HepG2 (cell line): Measurements from ENCODE around the gene CDH2. TPM values are rescaled to one million over a fixed set of nuclear protein-coding genes. Genes with fewer than 3 reads are reported as not detected.
A peak's percentile ranks its signal among the peaks of the same experiment; 100 is the strongest.

Source experiments
- ASH2L ChIP-seq: fragments of 300-600, 200-600 bp; sonication (generic); IDR thresholded peaks from 2 replicates; pipeline ENCODE4 v1.7.0; 2017; ENCODE audit warnings: low read depth, mild to moderate bottlenecking, moderate library complexity, mixed read lengths, low read length; ENCODE audit not compliant: insufficient read length
- CAMTA2 ChIP-seq: sonication (generic); formaldehyde crosslinking; IDR thresholded peaks from 2 replicates; pipeline ENCODE4 v1.4.0; 2020; ENCODE audit warnings: mild to moderate bottlenecking, missing genetic modification reagents, borderline replicate concordance
- DPF2 ChIP-seq: sonication (generic); formaldehyde crosslinking; IDR thresholded peaks from 2 replicates; pipeline ENCODE4 v1.4.0; 2020; ENCODE audit warnings: mild to moderate bottlenecking, low read depth, missing genetic modification reagents, borderline replicate concordance
- GATA4 ChIP-seq: sonication (generic); IDR thresholded peaks from 2 replicates; pipeline ENCODE4 v1.6.1; 2016; ENCODE audit warnings: antibody characterized with exemption, low read depth, borderline replicate concordance
- HOXD1 ChIP-seq: sonication (generic); formaldehyde crosslinking; IDR thresholded peaks from 2 replicates; pipeline ENCODE4 v1.5.0; 2020; ENCODE audit warnings: missing genetic modification reagents
- MAFK ChIP-seq, 2 experiments: IDR thresholded peaks in 1 of 2; conservative IDR thresholded peaks in 1 of 2; 2 replicates each; pipeline ENCODE4 v1.6.1; 2011; ENCODE audit warnings: improper control_type of control experiment in 2 of 2, low read length in 2 of 2
- MED13 ChIP-seq: sonication (generic); formaldehyde crosslinking; IDR thresholded peaks from 2 replicates; pipeline ENCODE4 v1.5.0; 2020; ENCODE audit warnings: missing genetic modification reagents
- NCOA2 ChIP-seq: sonication (generic); formaldehyde crosslinking; IDR thresholded peaks from 2 replicates; pipeline ENCODE4 v1.8.0; 2022; ENCODE audit warnings: inconsistent platforms
- POLR2AphosphoS2 ChIP-seq: IDR thresholded peaks from 2 replicates; pipeline ENCODE4 v1.6.1; 2011; ENCODE audit warnings: low read depth, low read length, improper control_type of control experiment
- RAD51 ChIP-seq: fragments of 450-650 bp; IDR thresholded peaks from 2 replicates; pipeline ENCODE4 v1.6.1; 2016; ENCODE audit warnings: borderline replicate concordance
- SALL2 ChIP-seq: sonication (generic); formaldehyde crosslinking; IDR thresholded peaks from 2 replicates; pipeline ENCODE4 v1.8.1; 2023; ENCODE audit warnings: mild to moderate bottlenecking, missing genetic modification reagents, inconsistent platforms
- SNRNP70 ChIP-seq: fragments of 200-400 bp; formaldehyde crosslinking; IDR thresholded peaks from 2 replicates; pipeline ENCODE4 v1.6.1; 2017; ENCODE audit warnings: mild to moderate bottlenecking, low read depth, low read length, moderate library complexity
- SOX13 ChIP-seq, 3 experiments: fragments of 450-650 bp in 1 of 3; sonication (generic) in 1 of 3; formaldehyde crosslinking in 1 of 3; IDR thresholded peaks in 2 of 3; conservative IDR thresholded peaks in 1 of 3; 2 replicates each; pipeline versions ENCODE4 v1.5.0 to v1.6.1; 2016 to 2020; ENCODE audit warnings: antibody characterized with exemption in 1 of 3, mild to moderate bottlenecking in 1 of 3, missing compliant biosample characterization in 1 of 3, missing genetic modification reagents in 1 of 3, moderate library complexity in 1 of 3
- SP1 ChIP-seq, 2 experiments: fragments of 450-650 bp in 1 of 2; sonication (generic) in 1 of 2; formaldehyde crosslinking in 1 of 2; IDR thresholded peaks; 2 replicates each; pipeline versions ENCODE4 v1.4.0 to v1.6.1; 2016 to 2020; ENCODE audit warnings: missing genetic modification reagents in 1 of 2
- YEATS4 ChIP-seq: sonication (generic); formaldehyde crosslinking; IDR thresholded peaks from 2 replicates; pipeline ENCODE4 v1.4.0; 2020; ENCODE audit warnings: missing genetic modification reagents, borderline replicate concordance
- ZNF331 ChIP-seq: sonication (generic); formaldehyde crosslinking; IDR thresholded peaks from 2 replicates; pipeline ENCODE4 v1.4.0; 2020; ENCODE audit warnings: missing genetic modification reagents
- ZNF768 ChIP-seq: sonication (generic); formaldehyde crosslinking; IDR thresholded peaks from 2 replicates; pipeline ENCODE4 v1.4.0; 2020; ENCODE audit warnings: missing genetic modification reagents
- ZNF839 ChIP-seq: sonication (generic); formaldehyde crosslinking; IDR thresholded peaks from 2 replicates; pipeline ENCODE4 v1.4.0; 2020; ENCODE audit warnings: missing genetic modification reagents, mild to moderate bottlenecking, borderline replicate concordance
- polyA plus RNA-seq, 8 experiments: library from polyadenylated mRNA; depleted of rRNA in 3 of 8; stranded (reverse) in 7 of 8; unstranded in 1 of 8; fragments of >200 nt; fragmentation: Illumina TruSeq in 4 of 8; extraction: Trizol in 4 of 8; gene quantifications; 2 replicates each; pipeline versions ENCODE4 v1.2.1 to v1.2.3, GENCODE V29; 2011 to 2016; ENCODE audit warnings: low read depth in 4 of 8, missing spikeins in 1 of 8, mixed read lengths in 1 of 8; ENCODE audit not compliant: insufficient read depth in 1 of 8
- total RNA-seq, 5 experiments: library from RNA; depleted of rRNA; stranded (reverse); fragments of >200 nt; fragmentation: Illumina TruSeq; extraction: Trizol; gene quantifications; 2 replicates each; pipeline ENCODE4 v1.2.3, GENCODE V29; 2016; ENCODE audit warnings: low read depth in 1 of 5
- TF ChIP-seq, protein P1 (sequence below): sonication (generic); formaldehyde crosslinking; IDR thresholded peaks from 2 replicates; pipeline ENCODE4 v1.4.0; 2020; ENCODE audit warnings: missing genetic modification reagents, borderline replicate concordance
- TF ChIP-seq, protein P2 (sequence below): sonication (generic); formaldehyde crosslinking; IDR thresholded peaks from 2 replicates; pipeline ENCODE4 v1.4.0; 2020; ENCODE audit warnings: mild to moderate bottlenecking, missing genetic modification reagents
- TF ChIP-seq, protein P3 (sequence below): IDR thresholded peaks from 2 replicates; pipeline ENCODE4 v1.6.1; 2018; ENCODE audit warnings: missing genetic modification reagents
- TF ChIP-seq, protein P4 (sequence below): sonication (generic); formaldehyde crosslinking; IDR thresholded peaks from 2 replicates; pipeline ENCODE4 v1.5.1; 2020; ENCODE audit warnings: mild to moderate bottlenecking, missing genetic modification reagents, borderline replicate concordance
- TF ChIP-seq, protein P5 (sequence below): sonication (generic); formaldehyde crosslinking; IDR thresholded peaks from 2 replicates; pipeline ENCODE4 v1.8.1; 2023; ENCODE audit warnings: mild to moderate bottlenecking, missing genetic modification reagents
- TF ChIP-seq, protein P6 (sequence below): sonication (generic); formaldehyde crosslinking; IDR thresholded peaks from 2 replicates; pipeline ENCODE4 v1.5.0; 2020; ENCODE audit warnings: missing genetic modification reagents

CDH2 gene
- total and polyA plus RNA-seq, 2 of the 13 experiments (the other 11 are each of a cell fraction or from before 2014, with no cell fraction given) = 18.6 to 36.1 TPM

DNA sequence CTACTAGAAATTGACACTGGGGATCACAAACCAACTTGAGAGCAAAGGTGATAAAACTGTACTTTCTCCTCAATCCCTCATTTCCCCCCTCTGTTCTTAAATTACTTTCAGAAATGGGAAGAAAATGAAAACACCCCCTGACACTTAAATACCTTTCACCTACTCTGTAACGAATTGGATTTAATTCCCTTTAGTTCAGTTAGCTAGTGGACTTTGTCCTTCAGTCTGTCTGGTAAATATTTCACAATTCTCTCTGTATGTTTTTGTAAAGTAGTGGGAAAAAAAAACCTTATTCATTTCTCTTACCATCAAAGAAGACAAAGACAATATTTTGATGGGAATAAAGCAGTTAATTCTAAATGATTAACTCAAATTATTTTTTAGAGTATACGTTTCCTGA, 85.7 kb downstream of the CDH2 start (continued):
- peak; percentile 75 for TF ChIP-seq ASH2L
- no peak for TF ChIP-seq ZNF768 (CRISPR knock-in tag)
- no peak for TF ChIP-seq YEATS4 (CRISPR knock-in tag)
- TF ChIP-seq SOX13 (IDR thresholded peaks at IDR 0.05) = no peak
- peak in 1 of 2 experiments; percentile 77; a peak in 2 of 4 replicates for TF ChIP-seq SOX13 (CRISPR knock-in tag; conservative IDR thresholded peaks at IDR 0.05 in 1 of 2, IDR thresholded peaks at IDR 0.05 in 1 of 2)
- no peak for TF ChIP-seq MAFK (conservative IDR thresholded peaks at IDR 0.05 in 1 of 2, IDR thresholded peaks at IDR 0.05 in 1 of 2; ENCODE audit: low read length in 2 of 2)
- TF ChIP-seq SP1 (IDR thresholded peaks at IDR 0.05) = no peak
- TF ChIP-seq SP1 (CRISPR knock-in tag; IDR thresholded peaks at IDR 0.05) = no peak
- no peak for TF ChIP-seq GATA4
- TF ChIP-seq, protein P1, sequence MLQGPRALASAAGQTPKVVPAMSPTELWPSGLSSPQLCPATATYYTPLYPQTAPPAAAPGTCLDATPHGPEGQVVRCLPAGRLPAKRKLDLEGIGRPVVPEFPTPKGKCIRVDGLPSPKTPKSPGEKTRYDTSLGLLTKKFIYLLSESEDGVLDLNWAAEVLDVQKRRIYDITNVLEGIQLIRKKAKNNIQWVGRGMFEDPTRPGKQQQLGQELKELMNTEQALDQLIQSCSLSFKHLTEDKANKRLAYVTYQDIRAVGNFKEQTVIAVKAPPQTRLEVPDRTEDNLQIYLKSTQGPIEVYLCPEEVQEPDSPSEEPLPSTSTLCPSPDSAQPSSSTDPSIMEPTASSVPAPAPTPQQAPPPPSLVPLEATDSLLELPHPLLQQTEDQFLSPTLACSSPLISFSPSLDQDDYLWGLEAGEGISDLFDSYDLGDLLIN = no peak
- no peak for TF ChIP-seq SNRNP70
- peak; percentile 74; the same call in 1 of the 2 replicates for TF ChIP-seq DPF2 (CRISPR knock-in tag)
- no peak for TF ChIP-seq CAMTA2 (CRISPR knock-in tag)
- TF ChIP-seq SALL2 = no peak
- TF ChIP-seq NCOA2 (CRISPR knock-in tag) = peak; percentile 82
- TF ChIP-seq, protein P2, sequence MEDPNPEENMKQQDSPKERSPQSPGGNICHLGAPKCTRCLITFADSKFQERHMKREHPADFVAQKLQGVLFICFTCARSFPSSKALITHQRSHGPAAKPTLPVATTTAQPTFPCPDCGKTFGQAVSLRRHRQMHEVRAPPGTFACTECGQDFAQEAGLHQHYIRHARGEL (CRISPR knock-in tag) = no peak
- TF ChIP-seq, protein P3, sequence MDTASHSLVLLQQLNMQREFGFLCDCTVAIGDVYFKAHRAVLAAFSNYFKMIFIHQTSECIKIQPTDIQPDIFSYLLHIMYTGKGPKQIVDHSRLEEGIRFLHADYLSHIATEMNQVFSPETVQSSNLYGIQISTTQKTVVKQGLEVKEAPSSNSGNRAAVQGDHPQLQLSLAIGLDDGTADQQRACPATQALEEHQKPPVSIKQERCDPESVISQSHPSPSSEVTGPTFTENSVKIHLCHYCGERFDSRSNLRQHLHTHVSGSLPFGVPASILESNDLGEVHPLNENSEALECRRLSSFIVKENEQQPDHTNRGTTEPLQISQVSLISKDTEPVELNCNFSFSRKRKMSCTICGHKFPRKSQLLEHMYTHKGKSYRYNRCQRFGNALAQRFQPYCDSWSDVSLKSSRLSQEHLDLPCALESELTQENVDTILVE (CRISPR knock-in tag) = no peak
- no peak for TF ChIP-seq MED13
- TF ChIP-seq ZNF331 (CRISPR knock-in tag) = 0 out of 2 replicates have a peak, but pooled peaks have one; percentile 15
- no peak for TF ChIP-seq RAD51
- TF ChIP-seq POLR2AphosphoS2 = no peak
- TF ChIP-seq ZNF839 (CRISPR knock-in tag) = no peak
- TF ChIP-seq, protein P4, sequence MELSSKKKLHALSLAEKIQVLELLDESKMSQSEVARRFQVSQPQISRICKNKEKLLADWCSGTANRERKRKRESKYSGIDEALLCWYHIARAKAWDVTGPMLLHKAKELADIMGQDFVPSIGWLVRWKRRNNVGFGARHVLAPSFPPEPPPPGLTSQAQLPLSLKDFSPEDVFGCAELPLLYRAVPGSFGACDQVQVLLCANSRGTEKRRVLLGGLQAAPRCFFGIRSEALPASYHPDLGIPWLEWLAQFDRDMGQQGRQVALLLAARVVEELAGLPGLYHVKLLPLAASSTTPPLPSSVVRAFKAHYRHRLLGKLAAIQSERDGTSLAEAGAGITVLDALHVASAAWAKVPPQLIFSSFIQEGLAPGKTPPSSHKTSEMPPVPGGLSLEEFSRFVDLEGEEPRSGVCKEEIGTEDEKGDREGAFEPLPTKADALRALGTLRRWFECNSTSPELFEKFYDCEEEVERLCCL (CRISPR knock-in tag) = no peak
- TF ChIP-seq, protein P5, sequence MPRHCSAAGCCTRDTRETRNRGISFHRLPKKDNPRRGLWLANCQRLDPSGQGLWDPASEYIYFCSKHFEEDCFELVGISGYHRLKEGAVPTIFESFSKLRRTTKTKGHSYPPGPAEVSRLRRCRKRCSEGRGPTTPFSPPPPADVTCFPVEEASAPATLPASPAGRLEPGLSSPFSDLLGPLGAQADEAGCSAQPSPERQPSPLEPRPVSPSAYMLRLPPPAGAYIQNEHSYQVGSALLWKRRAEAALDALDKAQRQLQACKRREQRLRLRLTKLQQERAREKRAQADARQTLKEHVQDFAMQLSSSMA (CRISPR knock-in tag) = no peak
- TF ChIP-seq, protein P6, sequence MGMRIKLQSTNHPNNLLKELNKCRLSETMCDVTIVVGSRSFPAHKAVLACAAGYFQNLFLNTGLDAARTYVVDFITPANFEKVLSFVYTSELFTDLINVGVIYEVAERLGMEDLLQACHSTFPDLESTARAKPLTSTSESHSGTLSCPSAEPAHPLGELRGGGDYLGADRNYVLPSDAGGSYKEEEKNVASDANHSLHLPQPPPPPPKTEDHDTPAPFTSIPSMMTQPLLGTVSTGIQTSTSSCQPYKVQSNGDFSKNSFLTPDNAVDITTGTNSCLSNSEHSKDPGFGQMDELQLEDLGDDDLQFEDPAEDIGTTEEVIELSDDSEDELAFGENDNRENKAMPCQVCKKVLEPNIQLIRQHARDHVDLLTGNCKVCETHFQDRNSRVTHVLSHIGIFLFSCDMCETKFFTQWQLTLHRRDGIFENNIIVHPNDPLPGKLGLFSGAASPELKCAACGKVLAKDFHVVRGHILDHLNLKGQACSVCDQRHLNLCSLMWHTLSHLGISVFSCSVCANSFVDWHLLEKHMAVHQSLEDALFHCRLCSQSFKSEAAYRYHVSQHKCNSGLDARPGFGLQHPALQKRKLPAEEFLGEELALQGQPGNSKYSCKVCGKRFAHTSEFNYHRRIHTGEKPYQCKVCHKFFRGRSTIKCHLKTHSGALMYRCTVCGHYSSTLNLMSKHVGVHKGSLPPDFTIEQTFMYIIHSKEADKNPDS (CRISPR knock-in tag) = no peak
- no peak for TF ChIP-seq HOXD1 (CRISPR knock-in tag)
